Measurements from ENCODE around the gene ARHGAP28.

The ARHGAP28 gene, protein sequence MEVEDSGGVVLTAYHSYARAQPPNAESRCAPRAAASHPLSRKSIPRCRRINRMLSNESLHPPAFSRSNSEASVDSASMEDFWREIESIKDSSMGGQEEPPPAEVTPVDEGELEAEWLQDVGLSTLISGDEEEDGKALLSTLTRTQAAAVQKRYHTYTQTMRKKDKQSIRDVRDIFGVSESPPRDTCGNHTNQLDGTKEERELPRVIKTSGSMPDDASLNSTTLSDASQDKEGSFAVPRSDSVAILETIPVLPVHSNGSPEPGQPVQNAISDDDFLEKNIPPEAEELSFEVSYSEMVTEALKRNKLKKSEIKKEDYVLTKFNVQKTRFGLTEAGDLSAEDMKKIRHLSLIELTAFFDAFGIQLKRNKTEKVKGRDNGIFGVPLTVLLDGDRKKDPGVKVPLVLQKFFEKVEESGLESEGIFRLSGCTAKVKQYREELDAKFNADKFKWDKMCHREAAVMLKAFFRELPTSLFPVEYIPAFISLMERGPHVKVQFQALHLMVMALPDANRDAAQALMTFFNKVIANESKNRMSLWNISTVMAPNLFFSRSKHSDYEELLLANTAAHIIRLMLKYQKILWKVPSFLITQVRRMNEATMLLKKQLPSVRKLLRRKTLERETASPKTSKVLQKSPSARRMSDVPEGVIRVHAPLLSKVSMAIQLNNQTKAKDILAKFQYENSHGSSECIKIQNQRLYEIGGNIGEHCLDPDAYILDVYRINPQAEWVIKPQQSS

DNA sequence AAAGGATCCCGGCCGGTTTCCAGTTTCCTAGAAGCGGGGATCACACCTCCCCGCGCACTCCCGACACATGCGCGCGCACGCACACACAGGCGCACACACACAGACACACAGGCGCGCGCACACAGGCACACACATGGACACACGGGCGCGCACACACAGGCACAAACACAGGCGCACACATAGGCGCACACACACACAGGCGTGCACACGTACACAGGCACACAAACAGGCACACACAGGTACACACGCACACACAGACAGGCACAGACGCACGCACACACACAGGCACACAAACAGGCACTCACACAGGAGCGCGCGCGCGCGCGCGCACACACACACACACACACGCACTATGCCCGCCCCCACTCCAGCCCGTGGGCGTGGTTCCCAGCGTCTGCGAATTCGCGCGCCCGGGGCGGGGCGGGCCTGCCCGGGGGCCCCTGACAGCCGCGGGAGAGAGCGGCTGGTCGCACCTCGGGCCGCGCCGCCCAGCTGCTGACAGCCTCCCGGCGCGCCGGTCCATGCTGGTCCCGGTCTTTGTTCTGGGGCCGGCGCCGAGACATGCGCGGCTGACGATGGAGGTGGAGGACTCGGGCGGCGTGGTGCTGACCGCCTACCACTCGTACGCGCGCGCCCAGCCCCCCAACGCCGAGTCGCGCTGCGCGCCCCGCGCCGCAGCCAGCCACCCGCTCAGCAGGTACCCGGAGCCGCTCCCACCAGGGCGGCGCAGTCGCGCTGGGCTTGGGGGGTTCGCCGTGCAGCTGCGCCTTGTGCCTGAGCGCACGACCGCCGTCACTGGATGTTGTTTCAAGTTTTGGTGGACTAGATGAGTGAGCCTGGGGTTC, at the start of gene ARHGAP28:
Gene ARHGAP28 (plus strand): TSS at position 470 of the 845 bp plus-strand sequence. CDS start 106 bp downstream, at position 576.
- Mint-ChIP-seq H3K27me3 (peaks cover 16% of the 10 kb centered on the region), H3K4me1 (ENCODE audit: low read depth) (peaks cover 4% of the 10 kb centered on the region), H3K27ac (no peak within 1 kb of the TSS), H3K9me3 (ENCODE audit: low read depth) (no peaks in the 10 kb centered on the region), H3K4me3 (peak within 1 kb of the TSS; percentile 68), H3K36me3 (no peaks in the 10 kb centered on the region)

DNA sequence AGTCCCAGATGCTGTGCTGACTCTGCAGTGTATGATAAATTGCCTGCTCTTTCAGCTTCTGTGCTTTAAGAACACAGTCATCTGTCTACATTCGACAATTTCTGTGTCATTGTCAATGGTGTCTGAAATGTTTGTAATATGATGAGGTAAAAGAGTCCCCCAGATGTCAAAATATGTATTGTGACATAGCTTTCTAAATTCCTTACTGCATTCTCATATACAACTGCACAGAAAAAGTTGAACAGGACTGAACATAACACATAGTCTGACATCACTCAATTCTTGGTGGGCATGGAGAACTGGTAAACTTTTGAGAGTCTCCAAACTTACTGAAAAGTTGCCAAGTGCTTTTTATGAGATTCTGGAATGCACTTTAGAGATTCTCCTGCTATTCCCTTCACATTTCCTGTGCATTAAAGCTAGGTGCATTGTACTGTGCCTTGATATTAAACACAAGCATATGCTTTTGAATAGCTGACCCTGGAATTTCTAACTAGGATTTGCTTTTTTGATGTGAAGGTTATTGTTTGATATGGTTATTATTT, 48.1 kb upstream of the ARHGAP28 start:
- H3K27me3 Mint-ChIP-seq = no peaks in the 10 kb centered on the region
- no peaks in the 10 kb centered on the region for H3K4me1 Mint-ChIP-seq (ENCODE audit: low read depth)
- H3K27ac Mint-ChIP-seq = no peak overlapping the region

DNA sequence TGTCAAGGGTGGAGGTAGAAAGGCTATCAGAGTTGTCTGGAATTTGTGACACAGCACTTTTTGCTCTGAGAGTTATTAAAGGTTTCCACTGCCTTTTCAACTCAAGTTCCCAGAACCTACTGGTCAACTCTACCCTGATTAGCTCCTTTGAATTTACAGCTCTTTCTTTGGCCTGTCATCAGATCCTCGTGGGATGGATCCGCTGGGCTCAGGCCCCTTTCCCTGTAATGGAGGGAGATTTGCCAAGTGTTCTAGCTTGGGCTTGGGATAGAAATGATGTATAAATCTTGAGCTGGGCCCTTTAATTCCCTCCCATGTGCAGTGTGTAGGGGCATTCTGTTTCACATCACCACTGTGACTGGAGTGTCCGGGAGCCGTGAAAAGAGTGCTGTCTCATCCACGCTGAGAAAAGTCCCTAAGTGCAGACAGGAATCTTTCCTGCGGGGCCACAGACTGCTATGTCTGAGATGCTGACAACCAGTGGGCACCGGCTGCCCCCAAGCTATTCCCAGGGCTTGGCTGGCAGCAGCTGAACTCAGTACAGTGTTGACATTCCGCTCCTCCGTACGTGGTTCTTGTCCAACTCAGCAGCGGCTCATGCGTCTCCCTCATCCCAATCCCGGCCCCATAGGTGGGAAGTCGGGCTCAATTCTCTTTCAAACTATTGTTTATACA, 46.9 kb upstream of the ARHGAP28 start:
- H3K36me3 Mint-ChIP-seq = no peaks in the 10 kb centered on the region
- H3K9me3 Mint-ChIP-seq (ENCODE audit: low read depth) = peaks cover 7% of the 10 kb centered on the region
- no peak overlapping the region for H3K27ac Mint-ChIP-seq
- no peaks in the 10 kb centered on the region for H3K27me3 Mint-ChIP-seq
- H3K4me1 Mint-ChIP-seq (ENCODE audit: low read depth) = no peaks in the 10 kb centered on the region
- H3K4me3 Mint-ChIP-seq = no peak overlapping the region

More for the DNA sequence above, 48.1 kb upstream of the ARHGAP28 start:
- Mint-ChIP-seq H3K36me3 (no peaks in the 10 kb centered on the region), H3K9me3 (ENCODE audit: low read depth) (no peaks in the 10 kb centered on the region), H3K4me3 (no peak overlapping the region)

DNA sequence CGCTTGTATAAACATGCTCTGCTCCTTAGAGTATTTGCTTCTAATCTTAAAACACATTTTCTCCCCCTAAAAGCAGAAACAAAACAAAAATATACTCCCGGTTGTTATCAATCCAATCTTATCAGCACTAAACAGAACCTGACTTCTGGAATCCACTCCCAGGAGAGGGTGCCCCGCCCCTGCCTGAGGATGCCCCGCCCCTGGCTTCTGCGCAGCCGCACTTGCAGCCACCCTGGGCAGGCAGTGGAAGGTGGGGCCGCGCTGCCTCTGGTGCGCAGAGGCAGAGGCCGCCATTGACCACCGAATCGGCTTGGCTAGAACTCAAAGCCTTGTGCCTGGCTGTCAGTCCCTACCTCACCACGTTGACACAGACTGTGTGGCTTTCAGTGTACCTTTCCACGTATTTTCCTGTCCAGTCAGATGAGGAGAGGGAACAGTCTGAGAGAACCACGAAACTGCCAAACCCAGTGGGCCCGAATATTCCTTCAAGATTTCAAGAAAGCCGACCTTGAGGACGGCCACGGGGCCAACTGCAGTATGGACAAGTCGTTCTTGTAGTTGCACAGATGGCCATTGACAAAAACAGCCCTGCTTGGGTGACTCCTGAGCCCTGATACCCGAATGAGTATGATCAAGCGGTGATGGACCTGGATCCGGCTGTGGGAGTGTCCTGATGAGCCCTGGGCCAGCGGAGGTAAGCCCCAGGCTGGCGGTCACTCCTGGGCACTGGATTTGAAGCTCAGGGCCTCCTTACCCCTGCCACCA, 46.2 kb upstream of the ARHGAP28 start:
- Mint-ChIP-seq H3K4me1 (ENCODE audit: low read depth) (no peaks in the 10 kb centered on the region), H3K9me3 (ENCODE audit: low read depth) (peaks cover 7% of the 10 kb centered on the region), H3K4me3 (no peak overlapping the region), H3K27ac (no peak overlapping the region), H3K27me3 (no peaks in the 10 kb centered on the region), H3K36me3 (no peaks in the 10 kb centered on the region)

DNA sequence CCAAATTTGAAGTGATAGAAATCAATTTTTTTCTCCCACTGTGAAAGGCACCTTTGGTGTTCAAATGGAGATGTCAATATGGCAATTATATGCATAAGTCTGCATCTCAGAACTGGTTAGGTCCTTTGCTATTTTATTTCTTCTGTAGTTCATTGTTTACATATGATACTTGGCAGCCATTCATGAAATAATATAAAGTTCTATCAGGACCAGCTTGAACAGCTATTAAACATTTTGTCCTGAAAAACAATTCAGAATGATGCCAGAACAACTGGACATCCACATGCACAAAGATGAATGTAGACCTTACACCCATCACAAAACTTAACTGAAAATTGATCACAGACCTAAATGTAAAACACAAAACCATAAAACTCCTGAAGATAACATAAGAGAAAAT, 41.8 kb upstream of the ARHGAP28 start:
- peaks cover 7% of the 10 kb centered on the region for H3K9me3 Mint-ChIP-seq (ENCODE audit: low read depth)
- no peaks in the 10 kb centered on the region for H3K36me3 Mint-ChIP-seq
- H3K27me3 Mint-ChIP-seq = no peaks in the 10 kb centered on the region
- H3K27ac Mint-ChIP-seq = no peak overlapping the region
- H3K4me3 Mint-ChIP-seq = no peak overlapping the region
- no peaks in the 10 kb centered on the region for H3K4me1 Mint-ChIP-seq (ENCODE audit: low read depth)

DNA sequence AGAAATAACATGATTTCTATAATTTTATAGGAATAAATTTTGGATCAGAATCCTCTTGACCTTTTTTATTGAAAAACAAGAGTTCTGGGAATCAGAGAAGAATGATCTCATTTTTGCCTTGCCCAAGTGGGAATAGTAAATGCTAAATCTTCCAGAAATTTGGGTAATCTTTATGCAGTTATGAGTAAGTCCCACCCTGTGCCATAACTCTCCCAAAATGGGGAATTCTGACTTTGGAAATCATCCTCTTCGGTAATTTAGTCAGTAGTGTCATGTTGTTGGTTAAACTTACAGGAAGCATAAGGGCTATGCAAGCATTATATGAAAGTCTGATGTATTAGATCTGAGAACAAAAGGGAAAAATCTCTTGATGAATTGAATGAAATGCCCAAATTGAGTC, 20.6 kb upstream of the ARHGAP28 start:
- no peaks in the 10 kb centered on the region for H3K9me3 Mint-ChIP-seq (ENCODE audit: low read depth)
- no peak overlapping the region for H3K4me3 Mint-ChIP-seq
- H3K36me3 Mint-ChIP-seq = no peaks in the 10 kb centered on the region
- H3K27ac Mint-ChIP-seq = no peak overlapping the region
- no peaks in the 10 kb centered on the region for H3K4me1 Mint-ChIP-seq (ENCODE audit: low read depth)
- no peaks in the 10 kb centered on the region for H3K27me3 Mint-ChIP-seq

DNA sequence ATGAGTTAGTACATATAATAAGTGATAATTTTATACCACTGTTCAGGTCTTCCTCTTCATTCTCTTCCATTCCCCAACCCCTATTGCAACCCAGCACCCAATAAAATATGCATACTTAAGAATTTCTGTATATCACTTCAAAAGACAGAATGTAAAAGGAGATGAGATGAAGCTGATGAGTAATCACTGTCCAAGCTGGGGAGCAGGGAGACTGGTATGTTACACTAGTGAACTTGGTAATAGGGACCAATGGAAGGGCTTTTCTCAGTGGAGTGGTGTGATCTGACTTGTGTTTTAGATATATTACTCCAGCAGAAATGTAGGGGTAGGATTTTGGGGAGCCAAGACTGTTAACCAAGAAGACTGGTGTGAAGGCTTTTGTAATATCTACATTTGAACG, 18.0 kb upstream of the ARHGAP28 start:
- H3K36me3 Mint-ChIP-seq = no peaks in the 10 kb centered on the region

DNA sequence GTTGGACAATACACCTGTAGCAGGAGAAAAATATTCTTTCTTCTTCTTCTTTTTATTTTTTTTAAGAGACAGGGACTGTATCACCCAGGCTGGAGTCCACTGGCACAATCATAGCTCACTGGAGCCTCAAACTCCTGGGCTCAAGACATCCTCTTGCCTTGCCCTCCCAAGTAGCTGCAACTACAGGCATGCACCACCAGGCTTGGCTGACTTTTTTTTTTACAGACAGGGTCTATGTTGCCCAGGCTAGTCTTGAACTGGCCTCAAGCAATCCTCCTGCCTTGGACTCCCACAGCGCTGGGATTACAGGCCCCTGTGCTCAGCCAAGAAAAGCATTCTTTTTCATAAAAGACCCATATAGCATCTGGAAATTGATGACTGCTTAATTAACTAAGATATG, 17.1 kb upstream of the ARHGAP28 start:
- H3K4me3 Mint-ChIP-seq = no peak overlapping the region
- no peaks in the 10 kb centered on the region for H3K4me1 Mint-ChIP-seq (ENCODE audit: low read depth)
- no peaks in the 10 kb centered on the region for H3K9me3 Mint-ChIP-seq (ENCODE audit: low read depth)
- no peak overlapping the region for H3K27ac Mint-ChIP-seq
- no peaks in the 10 kb centered on the region for H3K36me3 Mint-ChIP-seq
- no peaks in the 10 kb centered on the region for H3K27me3 Mint-ChIP-seq

More for the DNA sequence above, 18.0 kb upstream of the ARHGAP28 start:
- no peaks in the 10 kb centered on the region for H3K4me1 Mint-ChIP-seq (ENCODE audit: low read depth)
- H3K9me3 Mint-ChIP-seq (ENCODE audit: low read depth) = no peaks in the 10 kb centered on the region
- no peaks in the 10 kb centered on the region for H3K27me3 Mint-ChIP-seq
- H3K27ac Mint-ChIP-seq = no peak overlapping the region
- H3K4me3 Mint-ChIP-seq = no peak overlapping the region

DNA sequence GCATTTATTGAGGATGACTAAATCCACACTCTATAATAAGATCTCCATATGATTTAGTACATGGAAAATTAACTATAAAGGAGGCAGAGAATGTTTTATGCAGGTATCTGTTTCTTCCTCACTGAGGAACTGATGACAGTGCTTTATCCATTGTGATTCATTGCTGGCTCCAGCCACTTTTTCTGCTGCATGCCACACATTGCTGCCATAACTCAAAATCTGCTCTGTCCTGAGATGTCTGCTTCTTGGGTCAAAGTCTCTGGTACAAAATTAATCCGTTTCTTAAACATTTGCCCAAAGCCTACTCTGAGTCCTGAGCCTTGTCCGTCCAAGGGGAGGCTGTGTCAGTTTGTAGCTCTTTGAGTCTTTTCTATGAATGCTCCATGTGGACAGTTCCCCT, 15.5 kb upstream of the ARHGAP28 start:
- H3K36me3 Mint-ChIP-seq = no peaks in the 10 kb centered on the region
- H3K9me3 Mint-ChIP-seq (ENCODE audit: low read depth) = peaks cover 4% of the 10 kb centered on the region
- H3K27ac Mint-ChIP-seq = no peak overlapping the region
- H3K27me3 Mint-ChIP-seq = no peaks in the 10 kb centered on the region
- no peaks in the 10 kb centered on the region for H3K4me1 Mint-ChIP-seq (ENCODE audit: low read depth)
- H3K4me3 Mint-ChIP-seq = no peak overlapping the region

DNA sequence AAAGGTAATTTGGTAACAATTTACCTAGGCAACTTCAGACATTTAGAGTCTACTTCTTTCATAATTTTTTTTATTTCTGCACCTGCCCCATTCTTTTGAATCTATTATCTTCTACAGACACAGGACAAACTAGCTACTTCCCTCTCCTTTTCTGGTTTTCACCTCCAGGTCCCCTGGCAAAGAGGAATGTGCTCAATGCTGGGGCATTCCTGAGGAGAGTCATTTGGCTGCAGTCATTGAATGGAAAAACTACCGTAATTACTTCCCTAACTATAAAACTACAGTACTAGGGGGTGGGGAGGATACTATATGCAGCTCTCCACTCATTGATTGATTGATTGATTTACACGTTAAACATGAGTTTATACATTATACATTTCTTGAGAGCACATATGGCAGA, 11.2 kb upstream of the ARHGAP28 start:
- no peak overlapping the region for H3K27ac Mint-ChIP-seq
- no peaks in the 10 kb centered on the region for H3K27me3 Mint-ChIP-seq
- peaks cover 4% of the 10 kb centered on the region for H3K9me3 Mint-ChIP-seq (ENCODE audit: low read depth)
- H3K4me1 Mint-ChIP-seq (ENCODE audit: low read depth) = no peaks in the 10 kb centered on the region
- H3K4me3 Mint-ChIP-seq = no peak overlapping the region
- H3K36me3 Mint-ChIP-seq = no peaks in the 10 kb centered on the region

DNA sequence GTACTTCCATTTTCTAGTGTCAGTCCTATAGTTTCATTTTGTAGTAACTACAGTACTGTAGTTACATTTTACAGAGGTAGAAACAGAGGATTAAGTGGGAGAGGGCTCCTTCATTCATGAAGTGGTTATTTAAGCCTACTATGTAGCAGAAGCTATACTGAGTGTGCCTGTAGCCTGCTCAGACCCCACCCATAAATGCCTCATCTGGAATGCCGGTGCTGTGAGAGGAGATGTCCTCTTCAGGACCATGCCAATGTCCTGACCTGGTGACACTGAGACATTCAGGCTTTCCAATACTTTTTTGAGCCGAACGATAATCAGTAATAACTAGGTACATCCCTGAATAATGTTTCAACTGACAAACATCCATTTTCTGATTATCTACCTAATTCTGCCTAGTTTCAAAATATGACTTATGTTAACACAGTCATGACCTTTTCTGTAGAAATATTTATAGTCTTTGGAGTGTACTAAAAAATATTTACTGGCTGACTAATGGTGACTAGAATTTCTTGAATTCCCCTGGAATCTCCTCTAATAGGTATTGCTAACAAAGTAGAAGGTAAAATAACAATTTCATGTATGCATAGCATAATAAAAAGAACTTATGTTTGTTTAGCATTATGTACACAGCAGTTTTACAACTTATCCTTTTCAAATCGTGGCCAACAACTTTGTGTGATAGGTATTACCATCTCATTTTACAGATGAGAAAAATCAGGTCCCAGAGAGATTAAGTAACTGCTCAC, 10.2 kb upstream of the ARHGAP28 start:
- no peaks in the 10 kb centered on the region for H3K36me3 Mint-ChIP-seq
- no peak overlapping the region for H3K4me3 Mint-ChIP-seq
- H3K9me3 Mint-ChIP-seq (ENCODE audit: low read depth) = peaks cover 4% of the 10 kb centered on the region
- H3K27me3 Mint-ChIP-seq = no peaks in the 10 kb centered on the region
- H3K4me1 Mint-ChIP-seq (ENCODE audit: low read depth) = no peaks in the 10 kb centered on the region
- H3K27ac Mint-ChIP-seq = no peak overlapping the region

DNA sequence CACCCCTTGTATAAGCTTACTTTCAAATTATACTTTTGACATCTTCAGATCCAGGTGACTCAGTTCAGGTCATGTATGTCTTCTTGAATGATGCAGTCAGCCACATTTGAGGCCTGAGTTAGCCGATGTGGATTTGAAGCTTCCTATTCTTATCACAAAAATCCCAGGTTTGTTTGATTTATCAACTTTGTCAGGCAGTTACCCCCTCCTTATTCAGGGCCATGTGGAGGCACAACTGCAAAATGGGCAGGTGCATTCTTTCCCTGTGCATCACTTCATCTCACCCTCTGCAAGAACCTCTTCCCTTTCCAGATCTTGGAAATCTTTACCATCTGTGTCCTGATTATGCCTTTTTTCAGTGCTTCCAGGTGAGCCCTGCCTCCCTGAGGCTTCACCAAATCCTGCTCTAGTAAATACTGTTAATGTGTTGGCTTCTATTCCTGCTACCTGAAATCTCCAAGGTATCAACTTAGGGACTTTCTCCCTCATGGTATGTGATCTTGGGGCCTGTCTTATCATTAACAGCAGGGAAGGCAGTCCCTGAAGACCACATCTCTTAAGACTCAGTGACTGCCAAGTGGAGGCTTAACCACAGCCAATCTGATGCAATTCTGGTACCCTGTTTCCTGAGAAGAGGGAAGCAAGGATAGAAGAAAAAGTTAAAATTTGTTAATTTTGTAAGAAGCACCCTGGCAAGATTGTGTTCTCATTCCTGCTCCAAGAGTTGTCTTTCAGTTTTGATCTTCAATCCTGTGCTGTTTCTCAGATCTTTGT, 9.4 kb upstream of the ARHGAP28 start:
- Mint-ChIP-seq H3K27ac (no peak overlapping the region), H3K4me3 (no peak overlapping the region), H3K4me1 (ENCODE audit: low read depth) (no peaks in the 10 kb centered on the region), H3K27me3 (no peaks in the 10 kb centered on the region), H3K36me3 (no peaks in the 10 kb centered on the region), H3K9me3 (ENCODE audit: low read depth) (peaks cover 4% of the 10 kb centered on the region)

DNA sequence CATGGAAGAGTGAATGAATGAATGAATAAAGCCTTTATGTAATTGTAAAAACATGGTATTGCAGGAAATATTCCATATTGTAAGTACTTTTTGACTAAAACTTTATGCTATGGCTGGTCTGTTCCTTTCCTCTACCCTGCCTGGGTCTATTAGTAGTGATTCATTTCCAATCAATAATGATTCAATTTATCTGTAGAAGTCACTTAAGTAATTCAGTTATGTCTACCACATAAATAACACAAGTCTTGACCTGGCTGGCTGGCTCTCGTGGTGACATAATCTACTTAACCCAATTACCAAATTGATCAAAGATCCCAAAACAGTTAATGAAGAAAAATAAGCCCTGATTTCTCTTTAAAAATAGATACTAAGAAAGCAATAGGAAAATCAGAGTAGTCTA, 7.8 kb upstream of the ARHGAP28 start:
- Mint-ChIP-seq H3K27ac (no peak overlapping the region), H3K4me3 (no peak overlapping the region), H3K9me3 (ENCODE audit: low read depth) (peaks cover 4% of the 10 kb centered on the region), H3K27me3 (no peaks in the 10 kb centered on the region), H3K4me1 (ENCODE audit: low read depth) (no peaks in the 10 kb centered on the region), H3K36me3 (no peaks in the 10 kb centered on the region)
